Endodermal cell (in vitro differentiated cells): ENCODE measurements around the gene FHL3. TPM values are rescaled to one million over a fixed set of nuclear protein-coding genes. Genes with fewer than 3 reads are reported as not detected.

ENCODE experiments used
- DNase-seq: peaks from one replicate; pipeline ENCODE4 v3.0.0-alpha.2; 2017
- H3K27ac ChIP-seq: 2 replicates; pipeline ENCODE4 v1.5.1; 2013; ENCODE audit warnings: mild to moderate bottlenecking, low read depth, low read length, moderate library complexity
- H3K27me3 ChIP-seq: 2 replicates; pipeline ENCODE4 v1.6.1; 2013; ENCODE audit warnings: mild to moderate bottlenecking, low read length, moderate library complexity; ENCODE audit not compliant: insufficient read depth, control insufficient read depth, poor library complexity, severe bottlenecking
- H3K36me3 ChIP-seq: 2 replicates; pipeline ENCODE4 v1.7.0; 2013; ENCODE audit warnings: mild to moderate bottlenecking, low read length, moderate library complexity; ENCODE audit not compliant: control insufficient read depth, insufficient read depth
- H3K4me1 ChIP-seq: one replicate; pipeline ENCODE4 v1.7.0; 2013; ENCODE audit warnings: low read length; ENCODE audit not compliant: control insufficient read depth, insufficient read depth
- H3K4me3 ChIP-seq: 2 replicates; pipeline ENCODE4 v1.5.1; 2013; ENCODE audit warnings: mild to moderate bottlenecking, low read length, moderate library complexity
- H3K9ac ChIP-seq: 2 replicates; pipeline ENCODE4 v1.6.1; 2013; ENCODE audit warnings: mild to moderate bottlenecking, low read length, moderate library complexity; ENCODE audit not compliant: poor library complexity, severe bottlenecking; ENCODE audit errors: extremely low read depth
- H3K9me3 ChIP-seq: 2 replicates; pipeline ENCODE4 v1.6.1; 2013; ENCODE audit warnings: mild to moderate bottlenecking, low read length, moderate library complexity; ENCODE audit not compliant: control insufficient read depth
- H3K27ac Mint-ChIP-seq: 2 replicates; pipeline ENCODE4 v1.8.0; 2020; ENCODE audit warnings: mixed read lengths
- H3K27me3 Mint-ChIP-seq: 2 replicates; pipeline ENCODE4 v1.8.0; 2021; ENCODE audit warnings: mild to moderate bottlenecking, mixed read lengths; ENCODE audit not compliant: insufficient read depth
- H3K36me3 Mint-ChIP-seq: 2 replicates; pipeline ENCODE4 v1.8.0; 2020; ENCODE audit warnings: low read depth, mixed read lengths
- H3K4me1 Mint-ChIP-seq: 2 replicates; pipeline ENCODE4 v1.8.0; 2020; ENCODE audit warnings: mixed read lengths
- H3K4me3 Mint-ChIP-seq: 2 replicates; pipeline ENCODE4 v1.8.0; 2020; ENCODE audit warnings: mild to moderate bottlenecking, moderate library complexity, mixed read lengths
- H3K9me3 Mint-ChIP-seq: 2 replicates; pipeline ENCODE4 v1.8.0; 2020; ENCODE audit warnings: mild to moderate bottlenecking, mixed read lengths
- CTCF ChIP-seq: fragments of 200-600 bp; sonication (generic); conservative IDR thresholded peaks from 2 replicates; pipeline ENCODE4 v1.5.0; 2021; ENCODE audit warnings: antibody characterized with exemption, mild to moderate bottlenecking
- WGBS, 2 experiments: methylation state at CpG; one replicate each; pipeline versions ENCODE4 v1.1.5 to v1.1.7; 2013; ENCODE audit warnings: missing lambda C conversion rate in 2 of 2, mixed read lengths in 1 of 2; ENCODE audit not compliant: insufficient coverage in 1 of 2, insufficient read length in 1 of 2; 5-methylcytosine and 5-hydroxymethylcytosine counted together
- total RNA-seq, 2 donors: library from RNA; stranded (reverse); fragmentation: NEBNext Ultra II Directional in 1 of 2; extraction: Animal tissue kit (Norgen Biotek cat#: 25700) in 1 of 2; gene quantifications; 2 replicates in 1 of 2; 3 replicates in 1 of 2; pipeline ENCODE4 v1.2.1, GENCODE V29; 2021

Gene FHL3
- total RNA-seq, 2 donors from 2014 or later, result 20.5 to 20.6 TPM

- Histone ChIP-seq H3K9ac (no peak overlapping the region), H3K4me1 (no peaks in the 10 kb centered on the region), H3K9me3 (no peaks in the 10 kb centered on the region), H3K27me3 (no peaks in the 10 kb centered on the region), H3K36me3 (peaks cover 3% of the 10 kb centered on the region), H3K4me3 (no peak overlapping the region), H3K27ac (no peak overlapping the region)
- Mint-ChIP-seq H3K9me3 (no peaks in the 10 kb centered on the region), H3K27me3 (no peaks in the 10 kb centered on the region), H3K4me1 (peaks cover 3% of the 10 kb centered on the region), H3K36me3 (peaks cover 8% of the 10 kb centered on the region), H3K27ac (no peak overlapping the region), H3K4me3 (no peak overlapping the region)
- DNase-seq, result no peak
- WGBS, 2 experiments, result 50 to 72% methylated on average over 1 to 3 of the region's 3 CpGs
- no peak for TF ChIP-seq CTCF
These were observed 52.6 kb downstream of the FHL3 start for GRCh38 chr1:37952738-37953137.

- Histone ChIP-seq H3K4me1 (no peaks in the 10 kb centered on the region), H3K27me3 (no peaks in the 10 kb centered on the region), H3K9me3 (no peaks in the 10 kb centered on the region), H3K9ac (no peak overlapping the region), H3K36me3 (no peaks in the 10 kb centered on the region), H3K4me3 (no peak overlapping the region), H3K27ac (no peak overlapping the region)
- 88 to 94% methylated on average over 4 of the region's 4 CpGs for WGBS, 2 experiments
- peaks cover 3% of the 10 kb centered on the region for H3K4me1 Mint-ChIP-seq
- H3K4me3 Mint-ChIP-seq, result no peak overlapping the region
- peaks cover 5% of the 10 kb centered on the region for H3K36me3 Mint-ChIP-seq
- no peak overlapping the region for H3K27ac Mint-ChIP-seq
- no peaks in the 10 kb centered on the region for H3K27me3 Mint-ChIP-seq
- no peak for DNase-seq
- no peaks in the 10 kb centered on the region for H3K9me3 Mint-ChIP-seq
- TF ChIP-seq CTCF, result no peak
These were observed 53.3 kb downstream of the FHL3 start for GRCh38 chr1:37951783-37952624.

GRCh38 chr1:37951041-37951782 is 54.1 kb downstream of the FHL3 start:
- Histone ChIP-seq H3K4me3 (no peak overlapping the region), H3K4me1 (no peaks in the 10 kb centered on the region), H3K9ac (no peak overlapping the region), H3K27ac (no peak overlapping the region), H3K36me3 (no peaks in the 10 kb centered on the region), H3K27me3 (no peaks in the 10 kb centered on the region), H3K9me3 (no peaks in the 10 kb centered on the region)
- DNase-seq, result no peak
- Mint-ChIP-seq H3K9me3 (no peaks in the 10 kb centered on the region), H3K4me3 (no peak overlapping the region), H3K36me3 (peaks cover 1% of the 10 kb centered on the region), H3K27me3 (no peaks in the 10 kb centered on the region), H3K4me1 (peaks cover 8% of the 10 kb centered on the region), H3K27ac (no peak overlapping the region)
- TF ChIP-seq CTCF, result no peak
- WGBS, 2 experiments, result 86% methylated on average over 6 to 11 of the region's 11 CpGs
